HepG2 (cell line): ENCODE results near the gene PTPN18. TPM values are rescaled to one million over a fixed set of nuclear protein-coding genes. Genes with fewer than 3 reads are reported as not detected.

Source experiments
- CREB1 ChIP-seq, 2 experiments: fragments of 450-650 bp in 1 of 2; IDR thresholded peaks; 2 replicates each; pipeline ENCODE4 v1.6.1; 2016 to 2017; ENCODE audit warnings: control low read depth in 1 of 2, mild to moderate bottlenecking in 1 of 2, missing compliant biosample characterization in 1 of 2, missing genetic modification characterization in 1 of 2
- DPF2 ChIP-seq: sonication (generic); formaldehyde crosslinking; IDR thresholded peaks from 2 replicates; pipeline ENCODE4 v1.4.0; 2020; ENCODE audit warnings: mild to moderate bottlenecking, low read depth, missing genetic modification reagents, borderline replicate concordance
- FOXK1 ChIP-seq: sonication (generic); formaldehyde crosslinking; IDR thresholded peaks from 2 replicates; pipeline ENCODE4 v1.4.0; 2020; ENCODE audit warnings: low read depth, missing genetic modification reagents, borderline replicate concordance
- NFE2L1 ChIP-seq: sonication (generic); formaldehyde crosslinking; IDR thresholded peaks from 2 replicates; pipeline ENCODE4 v1.4.0; 2020; ENCODE audit warnings: missing genetic modification reagents, mild to moderate bottlenecking, borderline replicate concordance
- SMYD3 ChIP-seq: sonication (generic); formaldehyde crosslinking; IDR thresholded peaks from 2 replicates; pipeline ENCODE4 v1.8.1; 2023; ENCODE audit warnings: mild to moderate bottlenecking, missing genetic modification reagents
- SP140L ChIP-seq: sonication (generic); formaldehyde crosslinking; IDR thresholded peaks from 2 replicates; pipeline ENCODE4 v1.4.0; 2020; ENCODE audit warnings: missing genetic modification reagents, borderline replicate concordance
- TRIM22 ChIP-seq: fragments of 450-650 bp; IDR thresholded peaks from 2 replicates; pipeline ENCODE4 v1.6.1; 2017
- YEATS2 ChIP-seq: sonication (generic); formaldehyde crosslinking; IDR thresholded peaks from 2 replicates; pipeline ENCODE4 v1.4.0; 2020; ENCODE audit warnings: missing genetic modification reagents, borderline replicate concordance
- ZBTB37 ChIP-seq: sonication (generic); formaldehyde crosslinking; IDR thresholded peaks from 2 replicates; pipeline ENCODE4 v1.4.0; 2020; ENCODE audit warnings: mild to moderate bottlenecking, missing genetic modification reagents
- ZFP62 ChIP-seq: sonication (generic); formaldehyde crosslinking; IDR thresholded peaks from 2 replicates; pipeline ENCODE4 v1.4.0; 2020; ENCODE audit warnings: missing genetic modification reagents
- ZMYM3 ChIP-seq: sonication (generic); formaldehyde crosslinking; IDR thresholded peaks from 2 replicates; pipeline ENCODE4 v1.5.1; 2020; ENCODE audit warnings: mild to moderate bottlenecking, missing genetic modification reagents
- ZNF17 ChIP-seq: sonication (generic); formaldehyde crosslinking; IDR thresholded peaks from 2 replicates; pipeline ENCODE4 v1.5.0; 2020; ENCODE audit warnings: mild to moderate bottlenecking, missing genetic modification reagents
- ZSCAN29 ChIP-seq: sonication (generic); formaldehyde crosslinking; conservative IDR thresholded peaks from 2 replicates; pipeline ENCODE4 v1.4.0; 2020; ENCODE audit warnings: mild to moderate bottlenecking, missing genetic modification reagents
- polyA plus RNA-seq, 8 experiments: library from polyadenylated mRNA; depleted of rRNA in 3 of 8; stranded (reverse) in 7 of 8; unstranded in 1 of 8; fragments of >200 nt; fragmentation: Illumina TruSeq in 4 of 8; extraction: Trizol in 4 of 8; gene quantifications; 2 replicates each; pipeline versions ENCODE4 v1.2.1 to v1.2.3, GENCODE V29; 2011 to 2016; ENCODE audit warnings: low read depth in 4 of 8, missing spikeins in 1 of 8, mixed read lengths in 1 of 8; ENCODE audit not compliant: insufficient read depth in 1 of 8
- total RNA-seq, 5 experiments: library from RNA; depleted of rRNA; stranded (reverse); fragments of >200 nt; fragmentation: Illumina TruSeq; extraction: Trizol; gene quantifications; 2 replicates each; pipeline ENCODE4 v1.2.3, GENCODE V29; 2016; ENCODE audit warnings: low read depth in 1 of 5
- TF ChIP-seq, protein P1 (sequence below): fragments of 450-650 bp; IDR thresholded peaks from 2 replicates; pipeline ENCODE4 v1.6.1; 2016
- TF ChIP-seq, protein P2 (sequence below): sonication (generic); formaldehyde crosslinking; IDR thresholded peaks from 2 replicates; pipeline ENCODE4 v1.8.1; 2023; ENCODE audit warnings: missing genetic modification reagents, mild to moderate bottlenecking, borderline replicate concordance
- TF ChIP-seq, protein P3 (sequence below): sonication (generic); formaldehyde crosslinking; IDR thresholded peaks from 2 replicates; pipeline ENCODE4 v1.4.0; 2020; ENCODE audit warnings: mild to moderate bottlenecking, missing genetic modification reagents
- TF ChIP-seq, protein P4 (sequence below): sonication (generic); formaldehyde crosslinking; IDR thresholded peaks from 2 replicates; pipeline ENCODE4 v1.4.0; 2020; ENCODE audit warnings: missing genetic modification reagents, borderline replicate concordance

The PTPN18 gene
- total and polyA plus RNA-seq, 2 of the 13 experiments (the other 11 are each of a cell fraction or from before 2014, with no cell fraction given), result 14.8 to 39.6 TPM

DNA sequence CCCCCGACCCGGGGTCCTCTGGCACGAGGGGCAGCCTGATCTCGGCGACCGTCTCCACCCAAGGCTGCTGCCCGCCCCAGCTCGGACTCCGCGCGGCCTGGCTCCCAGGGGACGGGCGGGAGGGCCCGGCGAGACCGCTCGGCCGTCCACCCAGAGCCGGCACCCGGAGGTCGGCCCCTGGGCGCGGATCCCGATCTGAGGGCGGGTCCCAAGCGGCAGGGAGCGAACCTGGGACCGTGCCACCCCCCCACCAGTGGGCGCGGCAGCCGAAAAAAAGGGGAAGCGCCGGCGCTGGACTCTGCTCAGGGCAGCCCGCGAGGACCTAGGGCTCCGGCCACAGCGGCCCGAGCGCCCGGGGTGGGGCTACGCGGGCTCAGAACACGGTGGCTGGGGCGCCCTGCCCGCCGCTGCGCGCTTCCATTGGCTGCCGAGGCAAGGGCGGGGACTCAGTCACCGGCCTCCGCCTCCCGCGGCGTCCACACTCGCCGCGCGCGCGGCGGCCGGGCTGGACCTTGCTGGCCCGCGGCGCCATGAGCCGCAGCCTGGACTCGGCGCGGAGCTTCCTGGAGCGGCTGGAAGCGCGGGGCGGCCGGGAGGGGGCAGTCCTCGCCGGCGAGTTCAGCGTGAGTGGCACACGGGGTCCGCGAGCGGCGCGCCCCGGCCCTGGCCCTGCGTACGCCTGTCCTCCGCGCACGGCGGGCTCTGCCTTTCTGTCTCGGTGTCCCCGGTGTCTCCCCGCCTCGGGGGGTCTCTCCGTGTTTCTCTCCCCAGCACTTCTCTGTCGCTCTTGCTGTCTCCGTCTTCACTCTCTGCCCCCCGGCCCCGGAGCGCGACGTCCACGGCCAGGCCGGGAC lies at the start of gene PTPN18 (continued):
- TF ChIP-seq ZSCAN29 (CRISPR knock-in tag) (no peak; the same call in 1 of the 2 replicates), SP140L (peak; percentile 66; the same call in 1 of the 2 replicates), ZBTB37 (CRISPR knock-in tag) (no peak), ZFP62 (no peak), CREB1 (IDR thresholded peaks at IDR 0.05) (peak; percentile 7; the same call in 1 of the 2 replicates), CREB1 (CRISPR knock-in tag; IDR thresholded peaks at IDR 0.05) (no peak), SMYD3 (no peak), YEATS2 (CRISPR knock-in tag) (no peak), FOXK1 (CRISPR knock-in tag) (peak; percentile 13; the same call in 1 of the 2 replicates), ZMYM3 (CRISPR knock-in tag) (no peak), DPF2 (no peak), NFE2L1 (0 out of 2 replicates have a peak, but pooled peaks have one; percentile 4), TRIM22 (no peak), ZNF17 (CRISPR knock-in tag) (no peak)
- TF ChIP-seq, protein P1, sequence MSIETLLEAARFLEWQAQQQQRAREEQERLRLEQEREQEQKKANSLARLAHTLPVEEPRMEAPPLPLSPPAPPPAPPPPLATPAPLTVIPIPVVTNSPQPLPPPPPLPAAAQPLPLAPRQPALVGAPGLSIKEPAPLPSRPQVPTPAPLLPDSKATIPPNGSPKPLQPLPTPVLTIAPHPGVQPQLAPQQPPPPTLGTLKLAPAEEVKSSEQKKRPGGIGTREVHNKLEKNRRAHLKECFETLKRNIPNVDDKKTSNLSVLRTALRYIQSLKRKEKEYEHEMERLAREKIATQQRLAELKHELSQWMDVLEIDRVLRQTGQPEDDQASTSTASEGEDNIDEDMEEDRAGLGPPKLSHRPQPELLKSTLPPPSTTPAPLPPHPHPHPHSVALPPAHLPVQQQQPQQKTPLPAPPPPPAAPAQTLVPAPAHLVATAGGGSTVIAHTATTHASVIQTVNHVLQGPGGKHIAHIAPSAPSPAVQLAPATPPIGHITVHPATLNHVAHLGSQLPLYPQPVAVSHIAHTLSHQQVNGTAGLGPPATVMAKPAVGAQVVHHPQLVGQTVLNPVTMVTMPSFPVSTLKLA, result no peak
- TF ChIP-seq, protein P2, sequence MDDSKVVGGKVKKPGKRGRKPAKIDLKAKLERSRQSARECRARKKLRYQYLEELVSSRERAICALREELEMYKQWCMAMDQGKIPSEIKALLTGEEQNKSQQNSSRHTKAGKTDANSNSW (CRISPR knock-in tag), result 0 out of 2 replicates have a peak, but pooled peaks have one; percentile 91
- TF ChIP-seq, protein P3, sequence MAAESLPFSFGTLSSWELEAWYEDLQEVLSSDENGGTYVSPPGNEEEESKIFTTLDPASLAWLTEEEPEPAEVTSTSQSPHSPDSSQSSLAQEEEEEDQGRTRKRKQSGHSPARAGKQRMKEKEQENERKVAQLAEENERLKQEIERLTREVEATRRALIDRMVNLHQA (CRISPR knock-in tag), result no peak
- TF ChIP-seq, protein P4, sequence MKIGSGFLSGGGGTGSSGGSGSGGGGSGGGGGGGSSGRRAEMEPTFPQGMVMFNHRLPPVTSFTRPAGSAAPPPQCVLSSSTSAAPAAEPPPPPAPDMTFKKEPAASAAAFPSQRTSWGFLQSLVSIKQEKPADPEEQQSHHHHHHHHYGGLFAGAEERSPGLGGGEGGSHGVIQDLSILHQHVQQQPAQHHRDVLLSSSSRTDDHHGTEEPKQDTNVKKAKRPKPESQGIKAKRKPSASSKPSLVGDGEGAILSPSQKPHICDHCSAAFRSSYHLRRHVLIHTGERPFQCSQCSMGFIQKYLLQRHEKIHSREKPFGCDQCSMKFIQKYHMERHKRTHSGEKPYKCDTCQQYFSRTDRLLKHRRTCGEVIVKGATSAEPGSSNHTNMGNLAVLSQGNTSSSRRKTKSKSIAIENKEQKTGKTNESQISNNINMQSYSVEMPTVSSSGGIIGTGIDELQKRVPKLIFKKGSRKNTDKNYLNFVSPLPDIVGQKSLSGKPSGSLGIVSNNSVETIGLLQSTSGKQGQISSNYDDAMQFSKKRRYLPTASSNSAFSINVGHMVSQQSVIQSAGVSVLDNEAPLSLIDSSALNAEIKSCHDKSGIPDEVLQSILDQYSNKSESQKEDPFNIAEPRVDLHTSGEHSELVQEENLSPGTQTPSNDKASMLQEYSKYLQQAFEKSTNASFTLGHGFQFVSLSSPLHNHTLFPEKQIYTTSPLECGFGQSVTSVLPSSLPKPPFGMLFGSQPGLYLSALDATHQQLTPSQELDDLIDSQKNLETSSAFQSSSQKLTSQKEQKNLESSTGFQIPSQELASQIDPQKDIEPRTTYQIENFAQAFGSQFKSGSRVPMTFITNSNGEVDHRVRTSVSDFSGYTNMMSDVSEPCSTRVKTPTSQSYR (CRISPR knock-in tag), result peak; percentile 29; the same call in 1 of the 2 replicates
